ENCODE results near the gene PTGFRN. TPM values are rescaled to one million over a fixed set of nuclear protein-coding genes. Genes with fewer than 3 reads are reported as not detected.

Gene PTGFRN
- total RNA-seq, 1 donor from 2014 or later = 111 TPM

GRCh38 chr1:116908266-116908665 is 1.4 kb upstream of the PTGFRN start:
- Histone ChIP-seq H3K27me3 (ENCODE audit: low read depth) (no peaks in the 10 kb centered on the region), H3K9me3 (replicated peaks) (no peaks in the 10 kb centered on the region), H3K4me1 (peaks cover 43% of the 10 kb centered on the region), H3K27ac (replicated peaks) (no peak overlapping the region), H3K4me3 (no peak overlapping the region), H3K36me3 (no peaks in the 10 kb centered on the region)
- intact Hi-C loops (cut with micrococcal nuclease) = no loop called here
- DNase-seq = no peak
- TF ChIP-seq CTCF (IDR thresholded peaks at IDR 0.05; ENCODE audit: borderline replicate concordance) = no peak

- Histone ChIP-seq H3K27me3 (ENCODE audit: low read depth) (no peaks in the 10 kb centered on the region), H3K36me3 (no peaks in the 10 kb centered on the region), H3K9me3 (replicated peaks) (no peaks in the 10 kb centered on the region), H3K4me1 (peaks cover 50% of the 10 kb centered on the region), H3K27ac (replicated peaks) (peak overlapping the region; percentile 92), H3K4me3 (peak overlapping the region; percentile 85)
- TF ChIP-seq CTCF (IDR thresholded peaks at IDR 0.05; ENCODE audit: borderline replicate concordance) = no peak
- intact Hi-C loops (cut with micrococcal nuclease) = no loop called here
- DNase-seq = no peak
Observed at GRCh38 chr1:116908820-116909511, 750 bp upstream of the PTGFRN start.

GRCh38 chr1:116910379-116911187 is 867 bp downstream of the PTGFRN start:
- H3K9me3 ChIP-seq (replicated peaks) = no peaks in the 10 kb centered on the region
- H3K27ac ChIP-seq (replicated peaks) = peak overlapping the region; percentile 92
- intact Hi-C loops (cut with micrococcal nuclease) = no loop called here
- H3K4me3 ChIP-seq = peak overlapping the region; percentile 85
- TF ChIP-seq CTCF (IDR thresholded peaks at IDR 0.05; ENCODE audit: borderline replicate concordance) = no peak
- DNase-seq = peak; percentile 55
- no peaks in the 10 kb centered on the region for H3K36me3 ChIP-seq
- peaks cover 67% of the 10 kb centered on the region for H3K4me1 ChIP-seq
- no peaks in the 10 kb centered on the region for H3K27me3 ChIP-seq (ENCODE audit: low read depth)

- H3K4me3 ChIP-seq = peak overlapping the region; percentile 85
- peak overlapping the region; percentile 92 for H3K27ac ChIP-seq (replicated peaks)
- H3K4me1 ChIP-seq = peaks cover 73% of the 10 kb centered on the region
- TF ChIP-seq CTCF (IDR thresholded peaks at IDR 0.05; ENCODE audit: borderline replicate concordance) = no peak
- DNase-seq = no peak
- H3K36me3 ChIP-seq = no peaks in the 10 kb centered on the region
- no peaks in the 10 kb centered on the region for H3K9me3 ChIP-seq (replicated peaks)
- intact Hi-C loops (cut with micrococcal nuclease) = no loop called here
- no peaks in the 10 kb centered on the region for H3K27me3 ChIP-seq (ENCODE audit: low read depth)
Observed at GRCh38 chr1:116911188-116911553, 1.5 kb downstream of the PTGFRN start.

GRCh38 chr1:116911779-116912469 is 2.2 kb downstream of the PTGFRN start:
- peaks cover 80% of the 10 kb centered on the region for H3K4me1 ChIP-seq
- peak overlapping the region; percentile 85 for H3K4me3 ChIP-seq
- H3K27me3 ChIP-seq (ENCODE audit: low read depth) = no peaks in the 10 kb centered on the region
- intact Hi-C loops (cut with micrococcal nuclease) = no loop called here
- H3K9me3 ChIP-seq (replicated peaks) = no peaks in the 10 kb centered on the region
- no peaks in the 10 kb centered on the region for H3K36me3 ChIP-seq
- TF ChIP-seq CTCF (IDR thresholded peaks at IDR 0.05; ENCODE audit: borderline replicate concordance) = no peak
- peak overlapping the region; percentile 92 for H3K27ac ChIP-seq (replicated peaks)
- DNase-seq = no peak
